Glomerular visceral epithelial cell (primary cell): Measurements from ENCODE around the gene PDE9A.
A peak's percentile ranks its signal among the peaks of the same experiment; 100 is the strongest.

Source experiments
- DNase-seq: peaks from one replicate; pipeline ENCODE4 v3.0.0-alpha.2; 2016; ENCODE audit errors: extremely low spot score

The PDE9A gene

DNA sequence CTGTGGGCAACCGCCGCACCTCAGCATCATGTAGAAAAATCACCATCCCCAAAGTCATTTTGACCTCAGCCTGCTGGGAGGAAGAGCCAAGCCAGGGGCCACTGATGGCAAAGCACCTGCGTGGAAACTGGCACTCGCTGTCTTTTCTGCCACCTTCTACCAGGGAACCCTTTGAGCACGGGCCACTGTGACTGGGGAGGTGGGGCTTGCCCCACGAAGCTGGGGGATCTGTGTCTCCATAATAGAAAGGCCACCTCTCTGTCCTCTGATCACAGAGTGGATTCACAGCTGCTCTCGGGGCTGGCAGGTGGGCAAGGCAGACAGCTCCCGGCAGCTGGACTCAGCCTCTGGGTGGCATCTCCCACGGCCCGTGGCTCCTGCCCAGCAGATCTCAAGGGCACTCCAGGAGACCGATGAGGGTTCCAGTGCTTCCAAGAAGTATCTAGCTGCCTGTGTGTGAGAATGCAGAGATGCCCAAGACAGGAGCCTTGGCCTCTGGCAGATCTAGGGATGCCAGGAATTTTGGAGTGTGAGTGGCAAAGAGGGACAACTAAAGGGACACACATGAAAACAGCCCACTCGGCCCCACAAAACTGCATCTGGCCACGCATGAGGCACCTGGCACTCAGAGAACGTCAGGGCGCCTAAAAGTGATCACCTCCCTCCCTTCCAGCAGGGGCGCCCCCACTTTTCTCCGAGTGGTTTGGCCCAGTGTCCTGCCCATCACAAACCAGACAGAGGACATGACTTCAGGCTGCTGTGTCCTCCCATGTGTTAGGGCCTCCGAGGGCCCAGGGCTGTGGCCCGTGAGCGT is 102.6 kb downstream of the PDE9A start:
- no peak for DNase-seq

DNA sequence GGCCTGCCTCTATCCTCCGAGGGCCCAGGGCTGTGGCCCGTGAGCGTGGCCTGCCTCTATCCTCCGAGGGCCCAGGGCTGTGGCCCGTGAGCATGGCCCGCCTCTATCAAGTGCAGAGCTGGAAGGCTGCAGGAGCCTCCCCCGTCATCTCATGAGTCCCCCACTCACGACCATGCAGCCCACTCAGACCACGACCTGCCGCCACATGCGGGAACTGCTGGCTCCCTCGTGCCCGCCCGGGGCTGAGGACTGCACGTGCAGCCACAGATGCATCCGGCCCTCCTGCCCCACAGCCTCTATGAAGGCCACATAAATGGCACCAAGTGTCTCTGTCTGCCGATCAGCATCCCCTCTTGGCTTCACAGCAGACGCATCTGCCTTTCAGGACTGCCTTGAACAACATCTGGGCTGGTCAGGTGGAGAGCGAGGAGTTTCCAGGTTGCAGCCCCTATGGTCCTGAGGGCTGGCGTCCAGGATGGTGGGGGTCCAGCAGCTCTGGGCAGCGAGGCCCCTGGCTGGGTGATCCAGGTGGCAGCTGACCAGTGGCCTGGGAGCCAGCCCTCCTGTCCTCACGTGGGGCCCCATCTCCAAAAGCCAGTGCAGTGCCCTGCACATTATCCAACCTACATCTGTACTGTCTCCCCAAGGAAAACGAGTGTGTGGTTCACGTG is 103.3 kb downstream of the PDE9A start:
- DNase-seq, result no peak

DNA sequence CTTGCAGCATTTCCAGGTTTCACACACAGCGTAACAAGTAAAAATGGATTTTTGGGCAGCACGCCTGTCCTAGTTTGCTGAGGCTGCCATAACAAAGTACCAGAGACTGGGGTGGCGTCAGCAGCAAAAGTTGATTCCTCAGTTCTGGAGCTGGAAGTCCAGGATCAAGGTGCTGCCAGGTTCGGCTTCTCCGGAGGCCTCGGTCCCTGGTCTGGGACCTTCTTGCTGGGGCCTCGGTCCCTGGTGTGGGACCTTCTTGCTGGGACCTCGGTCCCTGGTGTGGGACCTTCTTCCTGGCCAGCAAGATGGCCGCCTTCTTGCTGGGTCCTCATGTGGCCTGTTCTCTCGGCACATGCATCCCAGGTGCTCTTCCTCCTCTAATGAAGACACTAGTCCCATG is 104.0 kb downstream of the PDE9A start:
- DNase-seq, result no peak

DNA sequence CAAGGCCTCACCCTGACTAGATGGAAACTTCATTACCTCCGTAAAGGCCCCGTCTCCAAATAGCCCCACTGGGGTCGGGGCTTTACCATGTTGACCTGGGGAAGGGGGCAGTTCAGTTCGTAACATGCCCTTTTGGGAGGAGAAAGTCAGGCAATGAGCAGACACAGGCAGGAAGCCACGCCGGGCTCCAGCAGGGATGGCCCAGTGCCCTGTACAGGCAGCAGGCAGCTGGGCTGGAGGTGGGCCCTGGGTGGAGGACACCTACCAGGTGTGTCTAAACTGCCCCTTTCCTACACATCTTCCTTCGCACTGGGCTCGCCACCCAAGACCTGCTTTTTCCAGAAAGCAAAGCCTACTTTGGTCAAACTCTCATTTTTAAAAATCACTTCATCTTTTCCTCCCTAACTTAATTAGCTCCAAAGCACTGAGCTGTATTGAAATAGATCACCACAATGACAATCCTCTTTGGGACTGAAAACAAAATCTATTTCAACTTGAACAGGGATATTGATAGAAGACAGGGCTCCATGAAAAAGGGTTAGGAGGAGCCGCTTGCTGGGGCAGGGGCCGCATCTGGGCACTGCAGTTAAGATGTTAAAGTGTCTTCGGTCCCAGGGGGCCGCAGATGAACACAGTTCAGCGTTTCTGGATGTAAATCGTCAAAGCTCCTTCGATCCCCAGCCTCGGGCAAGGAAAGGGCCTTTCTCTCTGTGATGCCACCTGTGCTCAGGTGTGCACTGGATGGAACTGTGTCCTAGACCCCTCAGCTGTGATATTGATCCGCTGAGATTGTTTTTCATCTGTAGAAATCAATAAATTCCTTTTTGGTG is 104.6 kb downstream of the PDE9A start:
- no peak for DNase-seq

DNA sequence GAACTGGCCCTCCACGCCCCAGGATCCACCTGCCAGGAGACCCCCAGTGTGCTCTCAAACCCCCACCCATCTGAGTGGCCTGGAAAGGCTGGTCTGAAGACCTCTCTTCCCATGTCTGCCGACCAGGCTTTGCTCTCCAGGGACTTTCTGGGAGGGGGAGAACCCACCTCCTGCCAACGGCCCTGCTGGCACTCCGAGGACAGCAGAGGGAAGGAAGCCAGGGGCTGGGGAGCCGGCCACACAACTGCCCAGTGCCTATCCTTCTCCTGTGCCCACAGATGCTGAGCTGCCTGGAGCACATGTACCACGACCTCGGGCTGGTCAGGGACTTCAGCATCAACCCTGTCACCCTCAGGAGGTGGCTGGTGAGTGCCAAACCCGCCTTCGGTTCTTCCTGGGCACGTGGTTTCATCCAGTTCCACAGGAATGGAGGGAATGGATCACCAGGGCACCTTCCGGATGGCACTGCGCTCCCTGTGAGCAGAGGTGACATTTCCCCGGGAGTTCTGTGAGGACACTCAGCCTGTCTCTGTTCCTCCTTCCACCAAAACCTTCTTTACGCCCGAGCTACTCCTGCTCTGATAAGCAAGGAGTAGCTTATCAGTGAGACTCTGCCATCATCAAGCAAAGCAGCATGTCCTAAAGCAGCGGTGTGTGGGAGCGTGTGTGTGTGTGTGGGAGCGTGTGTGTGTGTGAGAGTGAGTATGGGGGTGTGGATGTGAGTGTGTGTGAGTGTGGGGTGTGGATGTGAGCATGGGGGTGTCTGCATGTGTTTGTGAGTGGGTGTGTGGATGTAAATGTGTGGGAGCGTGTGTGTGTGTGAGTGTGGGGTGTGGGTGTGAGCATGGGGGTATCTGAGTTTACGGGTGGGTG is 105.5 kb downstream of the PDE9A start:
- no peak for DNase-seq

DNA sequence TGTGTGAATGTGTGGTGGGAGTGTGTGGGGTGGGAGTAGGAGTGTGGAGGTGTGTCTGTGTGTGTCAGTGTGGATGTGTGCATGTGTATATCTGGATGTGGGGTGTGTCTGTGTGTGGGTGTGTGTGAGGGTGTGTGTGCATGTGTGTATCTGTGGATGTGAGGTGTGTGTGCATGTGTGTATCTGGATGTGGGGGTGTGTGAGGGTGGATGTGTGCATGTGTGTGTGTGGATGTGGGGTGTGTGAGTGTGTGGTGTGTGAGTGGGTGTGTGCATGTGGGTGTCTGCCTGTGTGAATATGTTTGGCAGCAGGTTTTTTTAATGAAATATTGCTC is 106.1 kb downstream of the PDE9A start:
- DNase-seq, result no peak

DNA sequence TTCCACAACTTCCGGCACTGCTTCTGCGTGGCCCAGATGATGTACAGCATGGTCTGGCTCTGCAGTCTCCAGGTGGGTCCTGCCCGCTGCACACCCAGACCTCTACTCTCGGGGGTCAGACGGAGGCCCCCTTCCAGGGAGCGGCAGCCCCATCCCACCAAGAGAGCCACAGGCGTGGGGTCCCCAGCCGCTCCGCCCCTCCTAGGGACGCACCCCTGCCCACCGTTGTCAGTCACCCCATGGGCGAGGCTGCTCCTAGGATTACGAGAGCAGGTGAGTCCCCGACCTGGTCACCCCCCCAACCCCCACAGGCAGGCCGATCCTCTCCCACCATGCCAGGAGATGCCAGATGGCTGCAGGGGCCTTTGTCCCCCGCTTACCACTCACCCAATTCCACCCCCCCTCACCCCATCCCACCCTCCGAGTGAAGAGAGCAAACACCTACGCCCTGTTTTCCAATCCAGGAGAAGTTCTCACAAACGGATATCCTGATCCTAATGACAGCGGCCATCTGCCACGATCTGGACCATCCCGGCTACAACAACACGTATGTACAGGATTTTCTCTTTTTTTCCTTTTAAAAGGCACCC is 107.0 kb downstream of the PDE9A start:
- DNase-seq, result no peak

DNA sequence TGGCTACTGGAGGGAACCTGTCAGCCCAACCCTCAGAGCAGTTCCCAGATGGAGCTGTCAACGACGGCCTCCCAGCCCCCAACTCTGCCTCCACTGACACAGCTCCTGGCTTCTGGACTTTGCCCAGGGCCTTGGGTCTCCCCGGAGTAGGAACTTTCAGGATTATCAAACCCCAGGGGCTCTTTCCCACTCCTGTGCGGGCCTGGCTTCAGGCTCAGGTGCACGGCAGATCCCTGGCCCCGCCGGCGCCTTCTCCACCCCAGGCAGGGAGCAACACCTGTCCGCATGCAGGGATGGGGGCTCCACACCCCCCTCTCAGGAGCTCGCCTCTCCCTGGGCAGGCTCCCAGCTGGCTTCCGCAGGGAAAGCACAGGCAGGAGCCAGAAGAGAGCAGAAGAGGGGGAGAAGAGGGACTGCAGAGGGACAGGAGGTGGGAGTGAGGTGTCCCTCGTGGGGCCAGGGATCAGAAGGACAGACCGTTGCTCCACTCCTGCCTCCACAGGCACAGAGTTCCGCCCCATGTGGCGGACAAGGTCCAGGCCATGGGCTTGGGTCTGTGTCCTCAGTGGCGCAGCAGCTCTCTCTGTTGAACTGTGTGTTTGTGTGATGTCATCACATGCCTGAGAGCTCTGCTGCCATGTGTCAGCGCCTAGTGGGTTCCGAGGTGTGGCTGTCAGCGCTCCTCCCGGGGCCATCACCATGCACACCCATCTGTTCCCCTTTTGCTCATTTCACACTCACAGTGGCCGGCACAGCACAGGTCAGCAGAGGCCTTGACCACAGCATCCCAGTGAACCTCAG is 107.7 kb downstream of the PDE9A start:
- peak; percentile 4 for DNase-seq

DNA sequence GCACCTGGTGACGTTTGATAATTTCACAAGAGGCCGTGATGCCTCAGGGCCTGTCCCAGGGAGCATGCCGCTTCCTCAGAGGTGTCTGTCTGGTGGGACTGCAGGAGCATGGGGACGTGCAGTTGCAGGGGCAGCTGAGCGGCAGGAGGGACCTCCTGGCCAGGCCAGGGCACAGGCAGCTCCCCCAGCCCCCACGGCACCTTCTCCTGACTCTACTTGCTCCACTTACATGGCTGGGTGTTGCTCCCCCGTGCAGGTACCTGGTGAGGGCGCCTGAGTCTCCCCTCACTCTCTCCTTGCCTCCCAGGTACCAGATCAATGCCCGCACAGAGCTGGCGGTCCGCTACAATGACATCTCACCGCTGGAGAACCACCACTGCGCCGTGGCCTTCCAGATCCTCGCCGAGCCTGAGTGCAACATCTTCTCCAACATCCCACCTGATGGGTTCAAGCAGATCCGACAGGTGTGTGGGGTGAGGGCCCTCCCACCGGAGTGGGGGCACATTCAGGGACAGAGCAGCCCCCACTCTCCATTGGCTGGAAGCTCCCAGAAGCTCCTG is 108.4 kb downstream of the PDE9A start:
- no peak for DNase-seq

DNA sequence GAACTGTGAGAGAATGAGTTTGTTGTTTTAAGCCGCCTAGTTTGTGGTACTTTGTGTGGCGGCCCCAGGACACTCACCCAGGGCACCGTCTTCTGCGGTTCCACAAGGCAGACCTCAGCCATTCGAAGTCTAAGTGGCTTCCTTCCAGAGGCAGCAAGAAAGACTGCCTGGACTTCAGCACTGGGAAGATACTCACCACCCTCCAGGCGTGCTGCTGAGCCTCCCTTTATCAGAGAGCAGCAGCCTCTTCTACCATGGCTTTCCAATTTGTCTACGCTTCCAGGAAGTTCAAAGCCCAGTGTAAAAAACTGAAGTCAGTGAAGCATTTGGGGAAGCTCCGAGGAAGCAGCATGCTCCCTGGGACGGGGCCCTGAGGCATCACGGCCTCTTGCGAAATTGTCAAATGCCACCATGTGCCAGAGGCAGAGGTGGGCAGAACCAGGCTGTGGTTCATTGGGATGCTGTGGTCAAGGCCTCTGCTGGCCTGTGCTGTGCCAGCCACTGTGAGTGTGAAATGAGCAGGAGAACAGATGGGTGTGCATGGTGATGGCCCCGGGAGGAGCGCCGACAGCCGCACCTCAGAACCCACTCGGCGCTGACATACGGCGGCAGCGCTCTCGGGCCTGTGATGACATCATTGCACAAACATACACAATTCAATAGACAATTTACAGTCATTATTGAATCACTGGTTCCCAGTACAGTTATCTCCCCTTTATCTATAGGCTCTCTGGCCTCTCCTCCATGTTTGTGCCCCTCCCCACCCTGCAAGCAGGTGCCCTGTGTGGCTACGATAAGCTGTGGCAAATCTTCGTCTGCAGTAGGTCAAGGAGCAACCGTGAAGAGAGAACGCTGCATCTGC is 110.4 kb downstream of the PDE9A start:
- DNase-seq, result no peak

DNA sequence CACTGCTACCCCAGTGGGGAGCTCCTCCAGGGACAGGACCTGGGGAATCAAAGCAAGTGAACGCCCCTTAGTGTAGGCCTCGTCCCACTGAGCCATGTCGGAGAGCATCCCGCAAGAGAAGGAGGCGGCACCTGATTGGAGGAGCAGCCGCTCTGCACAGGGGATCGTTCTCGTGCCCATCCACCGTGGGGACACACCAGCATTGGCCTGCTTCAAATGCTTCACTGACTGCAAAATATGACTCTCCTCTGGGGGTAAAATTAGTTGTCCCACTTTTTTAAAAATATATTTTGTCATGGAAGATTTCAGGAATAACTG is 111.0 kb downstream of the PDE9A start:
- no peak for DNase-seq

DNA sequence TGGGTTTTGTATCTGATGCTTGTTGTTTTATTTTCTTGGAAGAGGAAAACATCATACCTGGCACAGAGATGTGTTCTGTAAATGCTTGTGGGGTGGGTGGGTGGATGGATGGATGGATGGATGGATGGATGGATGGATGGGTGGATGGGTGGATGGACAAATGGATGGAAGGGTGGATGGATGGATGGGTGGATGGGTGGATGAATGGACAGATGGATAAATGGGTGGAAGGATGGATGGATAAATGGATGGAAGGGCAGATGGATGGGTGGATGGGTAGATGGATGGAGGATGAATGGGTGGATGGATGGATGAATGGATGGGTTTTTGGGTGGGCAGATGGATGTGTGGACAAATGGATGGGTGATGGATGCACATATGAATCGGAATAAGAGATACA is 111.5 kb downstream of the PDE9A start:
- DNase-seq, result no peak

DNA sequence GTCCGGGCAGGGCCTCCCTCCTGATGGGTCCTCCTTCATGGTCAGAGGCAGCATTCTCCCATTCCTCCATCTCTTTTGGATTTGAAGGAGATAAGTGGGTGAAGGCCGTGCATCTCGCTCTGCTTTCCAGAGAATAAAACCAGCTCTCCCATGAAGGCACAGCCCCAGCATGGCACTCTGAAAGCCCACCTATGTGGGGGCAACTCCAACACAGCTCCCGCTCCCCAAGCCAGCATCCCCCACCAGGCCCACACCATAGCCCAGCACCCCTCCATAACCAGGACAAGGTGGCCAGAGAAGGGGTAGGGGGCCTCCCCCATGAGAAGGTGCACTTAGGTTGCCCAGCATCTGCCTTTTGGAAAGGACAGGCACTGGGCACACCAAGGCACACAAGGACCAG is 112.2 kb downstream of the PDE9A start:
- no peak for DNase-seq

DNA sequence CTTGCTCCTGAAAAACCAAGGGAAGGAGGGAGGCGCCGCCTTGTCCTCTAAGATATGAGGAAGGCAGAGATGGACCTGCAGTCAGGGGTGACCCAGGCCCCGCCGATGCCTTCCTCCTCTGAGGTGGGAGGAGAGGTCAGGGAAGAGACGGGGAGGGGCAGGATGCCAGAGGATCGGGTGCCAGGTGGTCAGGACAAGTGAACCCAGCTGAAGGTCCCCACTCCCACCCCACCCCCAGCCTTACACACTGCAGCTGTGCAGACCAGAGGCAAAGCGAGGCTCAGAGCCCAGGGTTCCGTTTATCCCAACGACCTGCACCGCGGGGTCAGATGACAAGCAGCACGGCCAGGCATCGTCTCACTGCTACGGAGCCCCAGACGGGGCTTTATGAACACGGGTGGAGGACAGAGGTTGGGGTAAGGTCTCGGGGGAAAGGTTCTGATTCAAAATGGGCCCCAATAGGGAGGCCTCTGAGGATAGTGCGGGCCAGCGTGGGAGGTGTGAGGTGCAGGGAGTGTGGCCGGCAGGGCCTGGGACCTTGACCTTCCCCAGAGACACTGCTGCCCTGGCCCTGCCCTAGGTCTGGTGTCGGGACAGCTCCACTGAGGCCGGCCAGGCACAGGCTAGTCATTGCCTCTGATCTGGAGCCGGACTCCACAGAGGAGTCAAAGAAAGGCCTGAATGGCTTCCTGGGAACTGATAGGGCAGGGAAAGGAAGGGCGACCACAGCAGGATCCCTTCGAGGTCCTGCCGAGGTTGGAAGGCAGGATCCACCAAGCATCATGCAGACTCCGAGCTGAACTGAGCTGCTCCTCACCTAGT is 113.5 kb downstream of the PDE9A start:
- no peak for DNase-seq

DNA sequence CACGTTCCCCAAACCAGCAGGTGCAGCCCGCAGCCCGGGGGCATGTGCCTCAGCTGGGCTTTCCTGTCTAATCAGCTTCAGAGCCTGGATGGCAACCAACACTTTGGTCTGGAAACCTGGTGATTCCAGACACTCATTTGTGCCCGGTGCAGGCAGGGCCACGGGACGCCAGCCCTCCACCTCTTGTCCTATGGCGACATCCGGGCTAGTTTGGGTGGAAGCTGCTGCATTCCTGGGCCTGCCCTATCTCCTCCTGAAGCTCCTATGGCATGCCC is 114.1 kb downstream of the PDE9A start:
- no peak for DNase-seq

DNA sequence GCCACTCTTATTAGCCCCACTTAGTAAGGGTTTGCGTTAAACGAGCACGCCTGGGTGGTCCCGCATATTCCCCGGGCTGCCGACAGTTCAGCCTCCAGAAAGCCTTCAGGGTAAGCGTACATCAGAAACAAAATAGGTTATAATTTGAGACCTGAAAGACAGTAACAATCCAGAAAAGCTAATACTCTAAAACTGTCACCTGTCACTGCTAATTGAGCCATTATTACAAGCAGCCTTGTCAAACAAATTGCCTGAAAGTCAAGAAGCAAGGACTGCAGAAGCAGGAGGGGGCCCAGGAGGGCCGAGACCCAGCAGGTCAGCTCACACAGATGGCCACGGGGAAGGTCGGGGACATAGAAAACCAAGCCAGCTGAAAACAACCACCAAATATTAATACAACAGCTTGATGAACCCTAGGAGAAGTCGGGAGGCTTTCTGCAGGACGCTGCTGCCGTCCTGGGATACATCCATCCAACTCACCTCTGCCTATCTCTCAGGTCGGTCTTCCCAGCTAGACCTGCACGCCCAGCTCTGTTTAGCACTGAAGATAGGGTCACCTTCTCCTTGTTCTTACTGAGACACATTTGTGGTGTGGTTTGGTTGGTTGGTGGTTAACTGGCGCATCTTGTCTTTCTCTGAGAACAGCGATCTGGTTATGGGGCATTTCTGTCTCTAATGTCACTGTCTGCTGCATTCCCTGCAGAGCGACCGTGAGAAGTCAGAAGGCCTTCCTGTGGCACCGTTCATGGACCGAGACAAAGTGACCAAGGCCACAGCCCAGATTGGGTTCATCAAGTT is 115.1 kb downstream of the PDE9A start:
- no peak for DNase-seq

DNA sequence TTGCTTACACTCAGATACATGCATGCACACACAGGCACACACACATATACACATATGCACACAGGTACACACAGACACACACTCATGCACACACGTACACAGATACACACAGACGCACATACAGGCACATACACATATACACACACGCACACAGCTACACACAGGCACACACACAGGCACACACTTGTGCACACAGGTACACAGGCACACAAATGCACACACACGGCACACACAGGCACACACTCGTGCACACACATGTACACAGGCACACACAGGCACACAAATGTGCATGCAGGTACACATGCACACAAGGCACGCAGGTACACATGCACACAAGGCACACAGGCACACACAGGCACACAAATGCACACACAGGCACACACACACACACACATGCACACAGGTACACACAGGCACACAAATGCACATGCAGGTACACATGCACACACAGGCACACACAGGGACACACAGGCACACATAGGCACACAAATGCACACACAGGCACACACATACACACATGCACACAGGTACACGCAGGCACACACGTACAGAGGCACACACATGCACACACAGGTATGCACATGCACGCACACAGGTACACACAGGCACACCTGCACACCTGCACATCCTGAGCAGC is 115.9 kb downstream of the PDE9A start:
- DNase-seq, result no peak
